Smooth muscle cell (in vitro differentiated cells): ENCODE data around the gene SURF1. TPM values are rescaled to one million over a fixed set of nuclear protein-coding genes. Genes with fewer than 3 reads are reported as not detected.
A peak's percentile ranks its signal among the peaks of the same experiment; 100 is the strongest.

ENCODE experiments used
- DNase-seq: peaks from one replicate; lab custom pipeline; 2025; ENCODE audit not compliant: unreplicated experiment; lab: John Stamatoyannopoulos, UW
- H2AFZ ChIP-seq: fragments of 200-600 bp; sonication (generic); 2 replicates; pipeline ENCODE4 v1.6.0; 2016; ENCODE audit warnings: antibody characterized with exemption, low read depth, mild to moderate bottlenecking
- H3F3A ChIP-seq: fragments of 200-600 bp; sonication (generic); 2 replicates; pipeline ENCODE4 v1.6.0; 2017; ENCODE audit warnings: antibody characterized with exemption, low read depth
- H3K27ac ChIP-seq: fragments of 200-600 bp; sonication (generic); 2 replicates; pipeline ENCODE4 v1.5.1; 2016; ENCODE audit warnings: low read depth, mild to moderate bottlenecking
- H3K27me3 ChIP-seq: fragments of 200-600 bp; sonication (generic); 2 replicates; pipeline ENCODE4 v1.6.1; 2016; ENCODE audit warnings: low read depth, mild to moderate bottlenecking
- H3K36me3 ChIP-seq: fragments of 200-600 bp; sonication (generic); 2 replicates; pipeline ENCODE4 v1.5.1; 2016; ENCODE audit warnings: low read depth
- H3K4me1 ChIP-seq: fragments of 200-600 bp; sonication (generic); 2 replicates; pipeline ENCODE4 v1.5.1; 2016; ENCODE audit warnings: low read depth
- H3K4me2 ChIP-seq: fragments of 200-600 bp; sonication (generic); 2 replicates; pipeline ENCODE4 v1.6.0; 2016; ENCODE audit warnings: mild to moderate bottlenecking
- H3K4me3 ChIP-seq: fragments of 200-600 bp; sonication (generic); 2 replicates; pipeline ENCODE4 v1.5.1; 2016; ENCODE audit warnings: mild to moderate bottlenecking
- H3K79me2 ChIP-seq: fragments of 200-600 bp; sonication (generic); 2 replicates; pipeline ENCODE4 v1.6.0; 2016; ENCODE audit warnings: low read depth, mild to moderate bottlenecking
- H3K9ac ChIP-seq: fragments of 200-600 bp; sonication (generic); 2 replicates; pipeline ENCODE4 v1.6.0; 2016; ENCODE audit warnings: low read depth
- H3K9me3 ChIP-seq: fragments of 200-600 bp; sonication (generic); replicated peaks from 2 replicates; pipeline ENCODE4 v1.5.1; 2016; ENCODE audit warnings: low read depth
- H4K20me1 ChIP-seq: fragments of 200-600 bp; sonication (generic); 2 replicates; pipeline ENCODE4 v1.6.0; 2016; ENCODE audit warnings: low read depth
- CTCF ChIP-seq: fragments of 200-600 bp; sonication (generic); IDR thresholded peaks from 2 replicates; pipeline ENCODE4 v1.5.1; 2017; ENCODE audit warnings: borderline replicate concordance, mild to moderate bottlenecking, antibody characterized with exemption; ENCODE audit not compliant: insufficient read depth, poor library complexity, severe bottlenecking
- WGBS: methylation state at CpG from one replicate; pipeline ENCODE4 v1.1.7; 2016; ENCODE audit warnings: low lambda C conversion rate; 5-methylcytosine and 5-hydroxymethylcytosine counted together
- polyA plus RNA-seq: library from polyadenylated mRNA; unstranded; fragments of >200 nt; fragmentation: Nextera tagmentation; extraction: Ambion mirVana; gene quantifications from 2 replicates; pipeline ENCODE4 v1.2.1, GENCODE V29; 2016
- total RNA-seq: library from RNA; depleted of rRNA; stranded (reverse); fragments of >200 nt; gene quantifications from 2 replicates; pipeline ENCODE4 v1.2.3, GENCODE V29; 2014

Gene SURF1
- total and polyA plus RNA-seq, 2 experiments from 2014 or later: 33.5 to 60.7 TPM

- H3K27me3 ChIP-seq: no peaks in the 10 kb centered on the region
- peaks cover 20% of the 10 kb centered on the region for H3F3A ChIP-seq
- peak overlapping the region; percentile 64 for H3K27ac ChIP-seq
- H3K4me2 ChIP-seq: peak overlapping the region; percentile 90
- H3K9me3 ChIP-seq: no peaks in the 10 kb centered on the region
- peaks cover 87% of the 10 kb centered on the region for H3K79me2 ChIP-seq
- peaks cover 83% of the 10 kb centered on the region for H4K20me1 ChIP-seq
- TF ChIP-seq CTCF: no peak
- DNase-seq: no peak
- H3K36me3 ChIP-seq: no peaks in the 10 kb centered on the region
- H3K4me1 ChIP-seq: peaks cover 23% of the 10 kb centered on the region
- WGBS: 90% methylated on average over 7 of the region's 7 CpGs
- H3K9ac ChIP-seq: no peak overlapping the region
- no peak overlapping the region for H2AFZ ChIP-seq
- no peak overlapping the region for H3K4me3 ChIP-seq
Measured at GRCh38 chr9:133372144-133372543, 15.9 kb upstream of the SURF1 start.

DNA sequence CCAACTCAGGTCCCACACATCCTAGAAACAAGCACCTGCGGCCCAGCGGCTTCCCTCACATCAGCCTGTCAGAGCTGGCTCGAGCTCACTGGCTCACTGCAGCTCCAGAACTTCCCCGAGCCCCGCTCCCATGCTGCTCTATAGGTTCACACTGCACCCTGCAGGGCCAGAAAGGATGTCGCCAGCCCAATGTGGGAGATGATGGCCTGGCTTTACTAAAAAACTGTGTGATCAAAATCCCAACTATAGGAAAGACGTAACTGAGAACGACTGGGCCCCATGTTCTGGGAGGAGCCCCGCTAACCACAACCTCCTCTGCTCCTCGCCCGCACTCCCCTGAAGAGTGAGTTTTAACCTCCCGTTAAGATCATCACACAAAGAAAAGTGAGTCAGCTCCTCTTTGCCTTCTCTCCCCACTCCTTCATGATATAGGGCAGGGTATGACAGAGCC is 15.0 kb upstream of the SURF1 start:
- no peak overlapping the region for H3K9ac ChIP-seq
- peaks cover 15% of the 10 kb centered on the region for H3K4me1 ChIP-seq
- no peak for TF ChIP-seq CTCF
- H3K4me3 ChIP-seq: no peak overlapping the region
- 65% methylated on average over 12 of the region's 12 CpGs for WGBS
- no peaks in the 10 kb centered on the region for H3K27me3 ChIP-seq
- H3K36me3 ChIP-seq: no peaks in the 10 kb centered on the region
- no peak overlapping the region for H2AFZ ChIP-seq
- H3K4me2 ChIP-seq: peak overlapping the region; percentile 90
- peak overlapping the region; percentile 64 for H3K27ac ChIP-seq
- H3K9me3 ChIP-seq: no peaks in the 10 kb centered on the region
- H3F3A ChIP-seq: peaks cover 20% of the 10 kb centered on the region
- H4K20me1 ChIP-seq: peaks cover 91% of the 10 kb centered on the region
- DNase-seq: no peak
- peaks cover 96% of the 10 kb centered on the region for H3K79me2 ChIP-seq

DNA sequence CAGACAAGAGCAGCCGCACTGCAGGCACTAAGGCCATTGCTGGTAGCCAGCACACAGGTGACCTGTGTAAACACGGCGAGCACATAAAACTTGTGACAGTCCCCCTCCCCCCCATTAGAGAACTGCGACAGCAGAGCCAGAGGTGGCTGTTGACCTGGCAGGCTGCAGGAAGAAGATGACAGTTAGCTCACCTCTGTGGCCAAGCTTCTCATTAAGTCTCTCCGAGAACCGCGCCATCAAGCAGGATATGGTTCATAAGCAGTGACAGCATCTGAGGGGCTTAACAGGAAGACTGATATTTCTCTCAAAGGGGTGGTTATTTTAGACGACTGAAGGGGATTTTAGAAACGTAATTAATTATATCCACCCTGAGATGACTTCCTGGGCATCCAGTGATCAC is 14.4 kb upstream of the SURF1 start:
- peaks cover 14% of the 10 kb centered on the region for H3K4me1 ChIP-seq
- peak overlapping the region; percentile 90 for H3K4me2 ChIP-seq
- H2AFZ ChIP-seq: no peak overlapping the region
- peaks cover 100% of the 10 kb centered on the region for H3K79me2 ChIP-seq
- WGBS: 91% methylated on average over 9 of the region's 9 CpGs
- peak overlapping the region; percentile 64 for H3K27ac ChIP-seq
- H3K36me3 ChIP-seq: peaks cover 6% of the 10 kb centered on the region
- no peaks in the 10 kb centered on the region for H3K27me3 ChIP-seq
- H3K4me3 ChIP-seq: no peak overlapping the region
- H4K20me1 ChIP-seq: peaks cover 97% of the 10 kb centered on the region
- DNase-seq: no peak
- H3K9ac ChIP-seq: no peak overlapping the region
- TF ChIP-seq CTCF: no peak
- H3F3A ChIP-seq: peaks cover 24% of the 10 kb centered on the region
- no peaks in the 10 kb centered on the region for H3K9me3 ChIP-seq

- Histone ChIP-seq H4K20me1 (peaks cover 100% of the 10 kb centered on the region), H2AFZ (no peak overlapping the region), H3K27me3 (no peaks in the 10 kb centered on the region), H3K4me2 (no peak overlapping the region), H3K9me3 (no peaks in the 10 kb centered on the region), H3K79me2 (peaks cover 100% of the 10 kb centered on the region), H3K4me1 (peaks cover 14% of the 10 kb centered on the region), H3K4me3 (no peak overlapping the region), H3K36me3 (peaks cover 13% of the 10 kb centered on the region), H3K9ac (no peak overlapping the region), H3K27ac (no peak overlapping the region), H3F3A (peaks cover 32% of the 10 kb centered on the region)
- DNase-seq: no peak
- WGBS: 87% methylated on average over 7 of the region's 7 CpGs
- TF ChIP-seq CTCF: no peak
Measured at GRCh38 chr9:133369933-133370332, 13.6 kb upstream of the SURF1 start.
